Suprapubic skin (tissue), 4 donors: ENCODE data around the gene CTNNA2.

Experiments
- EP300 ChIP-seq: sonication (generic); formaldehyde crosslinking; IDR thresholded peaks from one replicate; pipeline ENCODE4 v1.6.1; 2017; ENCODE audit warnings: antibody characterized with exemption
- POLR2A ChIP-seq, 2 donors: fragments of 450-650 bp; IDR thresholded peaks; one replicate each; pipeline ENCODE4 v1.6.1; 2017; ENCODE audit warnings: antibody characterized with exemption in 2 of 2, mild to moderate bottlenecking in 2 of 2, moderate library complexity in 2 of 2
- POLR2AphosphoS5 ChIP-seq, 3 donors: sonication (generic); formaldehyde crosslinking; IDR thresholded peaks; one replicate each; pipeline ENCODE4 v1.6.1; 2017; ENCODE audit warnings: antibody characterized with exemption in 3 of 3
- TF ChIP-seq, protein P1 (sequence below), 2 donors: fragments of 200-600 bp in 1 of 2; fragments of 450-650 bp in 1 of 2; sonication (generic) in 1 of 2; IDR thresholded peaks; one replicate each; pipeline ENCODE4 v1.5.1; 2016 to 2019; ENCODE audit warnings: antibody characterized with exemption in 2 of 2, mild to moderate bottlenecking in 1 of 2, moderate library complexity in 1 of 2

DNA sequence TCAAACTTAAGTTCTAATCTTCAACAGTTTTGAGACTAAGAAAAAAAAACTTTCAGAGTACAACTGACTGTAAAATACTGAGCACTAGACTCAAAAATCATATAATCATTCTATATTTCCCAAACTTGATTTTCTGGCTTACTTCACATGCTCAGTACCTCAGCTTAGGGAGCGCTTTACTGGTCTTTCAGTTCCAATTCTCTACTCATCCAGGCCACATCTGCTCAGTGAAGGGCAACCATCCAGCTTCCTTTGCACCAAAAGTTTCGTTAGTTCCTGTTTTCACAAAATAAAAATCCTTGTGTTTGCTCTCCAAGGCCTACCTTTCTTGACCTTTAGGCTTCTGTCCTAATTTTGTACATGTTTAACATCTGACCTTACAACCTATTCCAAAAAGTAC is 1079.3 kb downstream of the CTNNA2 start:
- TF ChIP-seq, protein P1, sequence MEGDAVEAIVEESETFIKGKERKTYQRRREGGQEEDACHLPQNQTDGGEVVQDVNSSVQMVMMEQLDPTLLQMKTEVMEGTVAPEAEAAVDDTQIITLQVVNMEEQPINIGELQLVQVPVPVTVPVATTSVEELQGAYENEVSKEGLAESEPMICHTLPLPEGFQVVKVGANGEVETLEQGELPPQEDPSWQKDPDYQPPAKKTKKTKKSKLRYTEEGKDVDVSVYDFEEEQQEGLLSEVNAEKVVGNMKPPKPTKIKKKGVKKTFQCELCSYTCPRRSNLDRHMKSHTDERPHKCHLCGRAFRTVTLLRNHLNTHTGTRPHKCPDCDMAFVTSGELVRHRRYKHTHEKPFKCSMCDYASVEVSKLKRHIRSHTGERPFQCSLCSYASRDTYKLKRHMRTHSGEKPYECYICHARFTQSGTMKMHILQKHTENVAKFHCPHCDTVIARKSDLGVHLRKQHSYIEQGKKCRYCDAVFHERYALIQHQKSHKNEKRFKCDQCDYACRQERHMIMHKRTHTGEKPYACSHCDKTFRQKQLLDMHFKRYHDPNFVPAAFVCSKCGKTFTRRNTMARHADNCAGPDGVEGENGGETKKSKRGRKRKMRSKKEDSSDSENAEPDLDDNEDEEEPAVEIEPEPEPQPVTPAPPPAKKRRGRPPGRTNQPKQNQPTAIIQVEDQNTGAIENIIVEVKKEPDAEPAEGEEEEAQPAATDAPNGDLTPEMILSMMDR (IDR thresholded peaks at IDR 0.05), result no peak
- no peak for TF ChIP-seq POLR2A (IDR thresholded peaks at IDR 0.05)
- no peak for TF ChIP-seq EP300
- no peak for TF ChIP-seq POLR2AphosphoS5 (IDR thresholded peaks at IDR 0.05)
